Keratinocyte (primary cell): ENCODE measurements around the gene ADAM15. TPM values are rescaled to one million over a fixed set of nuclear protein-coding genes. Genes with fewer than 3 reads are reported as not detected.

Experiments
- DNase-seq: peaks from one replicate; pipeline ENCODE4 v3.0.0-alpha.2; 2011; ENCODE audit warnings: low read depth, missing footprints, low spot score
- FAIRE-seq: peaks from 2 replicates; lab custom pipeline; 2011; peaks lifted over from hg19 to GRCh38; lab: Jason Lieb, UNC
- H2AFZ ChIP-seq: 2 replicates; pipeline ENCODE4 v1.6.0; 2012; ENCODE audit warnings: low read length, control low read depth, inconsistent platforms; ENCODE audit not compliant: control insufficient read depth
- H3K27ac ChIP-seq: 2 replicates; pipeline ENCODE4 v1.5.1; 2011; ENCODE audit warnings: low read length; ENCODE audit not compliant: control insufficient read depth, insufficient read depth
- H3K27me3 ChIP-seq: 3 replicates; pipeline ENCODE4 v1.6.0; 2011; ENCODE audit warnings: low read length; ENCODE audit not compliant: control insufficient read depth, insufficient read depth; ENCODE audit errors: extremely low read depth
- H3K36me3 ChIP-seq, 2 experiments: 2 replicates in 1 of 2; 3 replicates in 1 of 2; pipeline ENCODE4 v1.5.1; 2011; ENCODE audit warnings: low read length in 2 of 2, mild to moderate bottlenecking in 1 of 2; ENCODE audit not compliant: control insufficient read depth in 2 of 2, insufficient read depth in 2 of 2; ENCODE audit errors: extremely low read depth in 1 of 2
- H3K4me1 ChIP-seq: 3 replicates; pipeline ENCODE4 v1.5.1; 2011; ENCODE audit warnings: low read length; ENCODE audit not compliant: control insufficient read depth, insufficient read depth; ENCODE audit errors: extremely low read depth
- H3K4me2 ChIP-seq: 3 replicates; pipeline ENCODE4 v1.6.0; 2011; ENCODE audit warnings: low read depth, low read length; ENCODE audit not compliant: control insufficient read depth, insufficient read depth; ENCODE audit errors: extremely low read depth
- H3K4me3 ChIP-seq, 3 experiments: fragments of 200-600 bp in 1 of 3; sonication (generic) in 1 of 3; 2 replicates in 2 of 3; 3 replicates in 1 of 3; pipeline ENCODE4 v1.5.1; 2011 to 2016; ENCODE audit warnings: low read length in 3 of 3, mild to moderate bottlenecking in 3 of 3, control low read depth in 2 of 3, inconsistent platforms in 1 of 3, low read depth in 1 of 3, mixed read lengths in 1 of 3, mixed run types in 1 of 3, moderate library complexity in 1 of 3; ENCODE audit not compliant: control insufficient read depth in 2 of 3, insufficient read depth in 2 of 3; ENCODE audit errors: extremely low read depth in 1 of 3
- H3K79me2 ChIP-seq: 2 replicates; pipeline ENCODE4 v1.6.0; 2012; ENCODE audit warnings: low read length; ENCODE audit not compliant: control insufficient read depth, insufficient read depth
- H3K9ac ChIP-seq: 3 replicates; pipeline ENCODE4 v1.6.0; 2011; ENCODE audit warnings: low read length; ENCODE audit not compliant: control insufficient read depth, insufficient read depth; ENCODE audit errors: extremely low read depth
- H3K9me1 ChIP-seq: 3 replicates; pipeline ENCODE4 v1.6.0; 2011; ENCODE audit warnings: low read length; ENCODE audit not compliant: control insufficient read depth, insufficient read depth; ENCODE audit errors: extremely low read depth
- H3K9me3 ChIP-seq: 2 replicates; pipeline ENCODE4 v1.5.1; 2012; ENCODE audit warnings: low read depth, low read length; ENCODE audit not compliant: control insufficient read depth
- H4K20me1 ChIP-seq: 3 replicates; pipeline ENCODE4 v1.6.0; 2011; ENCODE audit warnings: low read length; ENCODE audit not compliant: control insufficient read depth, insufficient read depth; ENCODE audit errors: extremely low read depth
- EZH2 ChIP-seq: IDR thresholded peaks from one replicate; pipeline ENCODE4 v1.6.1; 2012; ENCODE audit warnings: inconsistent platforms, mild to moderate bottlenecking, low read length, moderate library complexity
- dilution Hi-C: fragments of 300-500 bp; cut with MboI; formaldehyde crosslinking; loops from one replicate; pipeline ENCODE4 v1.7.0; 2020; ENCODE audit warnings: low sequenced_read_pairs; ENCODE audit not compliant: extremely low pct_ligation_motif_present
- polyA plus RNA-seq, 5 experiments: library from polyadenylated mRNA; depleted of rRNA in 3 of 5; stranded (reverse) in 3 of 5; stranded (forward) in 1 of 5; unstranded in 1 of 5; fragments of >200 nt; gene quantifications; 1 replicate in 1 of 5; 2 replicates in 3 of 5; 3 replicates in 1 of 5; pipeline versions ENCODE4 v1.2.1 to v1.2.3, GENCODE V29; 2011 to 2012; ENCODE audit warnings: missing spikeins in 2 of 5, low read depth in 1 of 5, low replicate concordance in 1 of 5
- TF ChIP-seq, protein P1 (sequence below), 3 experiments: IDR thresholded peaks in 1 of 3; conservative IDR thresholded peaks in 1 of 3; optimal IDR thresholded peaks in 1 of 3; 2 replicates in 2 of 3; 3 replicates in 1 of 3; pipeline versions ENCODE3 to v1.5.1; 2011; ENCODE audit warnings: low read length in 3 of 3, mild to moderate bottlenecking in 3 of 3, moderate library complexity in 2 of 3, control low read depth in 1 of 3, inconsistent platforms in 1 of 3; ENCODE audit not compliant: insufficient read depth in 2 of 3; ENCODE audit errors: extremely low read depth in 1 of 3

Gene ADAM15
- polyA plus RNA-seq, 1 donor (not counting 4 experiments of a cell fraction or from before 2014, with no cell fraction given), result 131 TPM

DNA sequence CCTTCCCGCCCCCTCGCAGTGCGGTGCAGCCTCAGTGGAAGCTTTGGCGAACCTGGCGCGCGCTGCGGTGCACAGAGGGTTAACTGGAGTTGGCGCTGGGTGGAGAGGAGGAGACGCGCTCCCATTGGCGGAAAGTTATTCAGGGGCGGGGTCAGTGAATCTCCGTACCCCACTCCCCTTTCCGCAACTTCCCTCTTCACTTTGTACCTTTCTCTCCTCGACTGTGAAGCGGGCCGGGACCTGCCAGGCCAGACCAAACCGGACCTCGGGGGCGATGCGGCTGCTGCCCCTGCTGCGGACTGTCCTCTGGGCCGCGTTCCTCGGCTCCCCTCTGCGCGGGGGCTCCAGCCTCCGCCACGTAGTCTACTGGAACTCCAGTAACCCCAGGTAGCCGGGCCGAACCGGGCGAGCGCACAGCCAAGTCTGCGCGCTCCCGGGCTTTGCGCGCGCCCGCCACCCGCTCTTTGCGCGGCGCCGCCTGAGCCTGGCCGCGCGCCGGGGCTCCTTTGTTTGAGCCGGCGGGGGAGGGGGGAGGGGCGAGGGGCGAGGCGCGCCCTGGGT, 12.5 kb downstream of the ADAM15 start, which contains the start of gene EFNA4:
Gene EFNA4 (plus strand): TSS at position 191 of the 561 bp plus-strand sequence. CDS start 84 bp downstream, at position 275.
- dilution Hi-C loops, result no loop called here
- no peak for TF ChIP-seq EZH2
- TF ChIP-seq, protein P1, sequence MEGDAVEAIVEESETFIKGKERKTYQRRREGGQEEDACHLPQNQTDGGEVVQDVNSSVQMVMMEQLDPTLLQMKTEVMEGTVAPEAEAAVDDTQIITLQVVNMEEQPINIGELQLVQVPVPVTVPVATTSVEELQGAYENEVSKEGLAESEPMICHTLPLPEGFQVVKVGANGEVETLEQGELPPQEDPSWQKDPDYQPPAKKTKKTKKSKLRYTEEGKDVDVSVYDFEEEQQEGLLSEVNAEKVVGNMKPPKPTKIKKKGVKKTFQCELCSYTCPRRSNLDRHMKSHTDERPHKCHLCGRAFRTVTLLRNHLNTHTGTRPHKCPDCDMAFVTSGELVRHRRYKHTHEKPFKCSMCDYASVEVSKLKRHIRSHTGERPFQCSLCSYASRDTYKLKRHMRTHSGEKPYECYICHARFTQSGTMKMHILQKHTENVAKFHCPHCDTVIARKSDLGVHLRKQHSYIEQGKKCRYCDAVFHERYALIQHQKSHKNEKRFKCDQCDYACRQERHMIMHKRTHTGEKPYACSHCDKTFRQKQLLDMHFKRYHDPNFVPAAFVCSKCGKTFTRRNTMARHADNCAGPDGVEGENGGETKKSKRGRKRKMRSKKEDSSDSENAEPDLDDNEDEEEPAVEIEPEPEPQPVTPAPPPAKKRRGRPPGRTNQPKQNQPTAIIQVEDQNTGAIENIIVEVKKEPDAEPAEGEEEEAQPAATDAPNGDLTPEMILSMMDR (optimal IDR thresholded peaks at IDR 0.05 in 1 of 3, IDR thresholded peaks at IDR 0.05 in 1 of 3, conservative IDR thresholded peaks at IDR 0.05 in 1 of 3; ENCODE audit: extremely low read depth in 1 of 3, insufficient read depth in 2 of 3, low read length in 3 of 3), result no peak
- Histone ChIP-seq H4K20me1 (peaks cover 5% of the 10 kb centered on the region), H3K36me3 (peaks cover 26 to 33% of the 10 kb centered on the region in 2 experiments), H3K79me2 (no peaks in the 10 kb centered on the region), H3K9me3 (no peaks in the 10 kb centered on the region), H3K4me2 (peak within 1 kb of the TSS; percentile 79), H3K9me1 (no peaks in the 10 kb centered on the region), H3K9ac (peak within 1 kb of the TSS; percentile 84), H3K27ac (peak within 1 kb of the TSS; percentile 49), H3K4me1 (peaks cover 23% of the 10 kb centered on the region), H3K4me3 (peak within 1 kb of the TSS; percentile 65 to 96 (median 82)), H2AFZ (peak within 1 kb of the TSS; percentile 81), H3K27me3 (no peaks in the 10 kb centered on the region)
- DNase-seq (no peak), FAIRE-seq (peak; percentile 79)

DNA sequence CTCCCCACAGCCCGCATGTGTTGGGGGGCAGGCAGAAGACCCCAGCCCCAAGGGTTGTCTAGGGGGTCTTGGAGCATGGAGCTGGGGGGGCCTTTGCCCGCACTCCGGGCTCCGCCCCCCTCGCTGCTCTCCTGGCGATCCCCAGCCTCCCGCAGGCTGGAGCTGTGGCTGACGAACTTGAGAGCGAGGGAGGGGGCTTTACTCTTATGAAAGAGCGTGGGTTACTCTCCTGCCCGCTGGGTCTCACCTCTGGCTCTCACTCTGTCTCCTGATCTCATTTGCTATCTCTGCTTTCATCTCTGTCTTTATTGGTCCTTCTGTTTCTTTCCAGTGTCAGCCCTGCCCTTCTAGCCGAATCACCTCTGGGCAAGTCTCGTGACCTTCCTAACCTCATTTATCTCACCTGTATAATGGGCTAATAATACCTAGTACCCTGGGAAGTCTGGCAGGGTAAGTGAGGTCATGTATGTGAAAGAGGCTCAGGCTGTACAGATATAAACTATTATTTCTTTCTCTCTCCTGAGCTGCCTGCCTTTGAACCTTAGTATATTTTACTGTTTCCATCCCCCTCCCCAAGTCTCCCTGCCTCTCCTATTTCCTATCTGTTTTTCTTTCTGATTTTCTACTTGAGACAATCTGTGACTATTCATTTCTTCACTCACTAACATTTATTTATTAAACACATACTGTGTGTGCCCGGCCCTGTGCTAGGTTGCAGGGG, 13.2 kb downstream of the ADAM15 start:
- no peak for FAIRE-seq
- dilution Hi-C loops, result no loop called here
- H3K36me3 ChIP-seq, result peaks cover 22 to 37% of the 10 kb centered on the region in 2 experiments

More for the DNA sequence above, 13.2 kb downstream of the ADAM15 start:
- Histone ChIP-seq H3K9me3 (no peaks in the 10 kb centered on the region), H3K4me3 (peak overlapping the region; percentile 58 to 96 (median 65)), H3K4me2 (peak overlapping the region; percentile 79), H3K79me2 (no peaks in the 10 kb centered on the region), H3K4me1 (peaks cover 23% of the 10 kb centered on the region), H3K27ac (no peak overlapping the region), H3K27me3 (no peaks in the 10 kb centered on the region), H3K9ac (peak overlapping the region; percentile 84), H2AFZ (peak overlapping the region; percentile 5), H4K20me1 (peaks cover 5% of the 10 kb centered on the region), H3K9me1 (no peaks in the 10 kb centered on the region)
- no peak for TF ChIP-seq EZH2
- TF ChIP-seq, protein P1 (optimal IDR thresholded peaks at IDR 0.05 in 1 of 3, IDR thresholded peaks at IDR 0.05 in 1 of 3, conservative IDR thresholded peaks at IDR 0.05 in 1 of 3; ENCODE audit: extremely low read depth in 1 of 3, insufficient read depth in 2 of 3, low read length in 3 of 3), result no peak
- no peak for DNase-seq
